ENCODE results near the gene APBA2. TPM values are rescaled to one million over a fixed set of nuclear protein-coding genes. Genes with fewer than 3 reads are reported as not detected.
"Not testable (repeated sequence)": the region's sequence is repeated elsewhere in the genome, so short reads cannot be mapped to it uniquely, and the experiment has no call there.

APBA2 gene
- total RNA-seq, 1 experiment from 2014 or later, result 0.31 TPM

DNA sequence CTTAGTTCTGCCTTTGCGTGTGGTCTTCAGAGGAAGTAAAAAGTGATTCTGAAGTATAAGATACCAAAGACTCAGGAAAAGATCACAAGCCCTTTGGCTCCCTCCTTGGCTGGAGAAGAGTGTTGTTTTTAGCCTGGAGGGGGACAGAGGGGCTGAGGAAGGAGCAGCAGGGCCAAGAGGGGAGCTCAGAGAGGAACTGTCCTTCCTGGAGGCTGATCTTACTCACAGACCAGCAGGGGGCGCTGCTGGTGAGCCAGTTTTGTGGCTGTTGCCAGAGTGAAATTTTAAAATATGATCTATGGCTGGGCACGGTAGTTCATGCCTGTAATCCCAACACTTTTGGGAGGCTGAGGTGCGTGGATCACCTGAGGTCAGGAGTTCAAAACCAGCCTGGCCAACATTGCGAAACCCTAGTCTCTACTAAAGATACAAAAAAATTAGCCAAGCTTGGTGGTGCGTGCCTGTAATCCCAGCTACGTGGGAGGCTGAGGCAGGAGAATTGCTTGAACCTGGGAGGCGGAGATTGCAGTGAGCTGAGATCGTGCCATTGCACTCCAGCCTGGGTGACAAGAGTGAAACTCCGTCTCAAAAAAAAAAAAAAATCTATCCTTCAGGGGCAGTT, 216.5 kb downstream of the APBA2 start:
- H3K36me3 ChIP-seq (ENCODE audit: control insufficient read depth, insufficient read depth, low read length); BruUV-seq (replicated peaks); in situ Hi-C loops (cut with HindIII; ENCODE audit: low pct_unique_long_range_greater_than_20kb, low sequenced_read_pairs); H3K9me3 ChIP-seq (ENCODE audit: control insufficient read depth, insufficient read depth, low read depth, low read length); H3K27ac ChIP-seq (ENCODE audit: low read length); intact Hi-C loops (cut with micrococcal nuclease; ENCODE audit: unreplicated experiment); H3K4me1 ChIP-seq (ENCODE audit: control insufficient read depth, insufficient read depth, low read length); H3K4me3 ChIP-seq (ENCODE audit: low read depth in 2 of 2, low read length in 2 of 2); H3K27me3 ChIP-seq (ENCODE audit: control insufficient read depth, insufficient read depth, low read length): not testable (repeated sequence)
- POLR2A ChIA-PET, result interaction anchor here (0.7 kb wide), 1 partner anchor 12 kb away, joined by 4 read pairs; no protein-coding TSS in a partner anchor
- peak; percentile 94 for TF ChIP-seq CTCF (IDR thresholded peaks at IDR 0.05)
- CTCF ChIA-PET, result interaction anchor here (0.5 to 1.3 kb wide), 8 partner anchors 9 to 1814 kb away, joined by 3 to 6 read pairs (median 3); no protein-coding TSS in a partner anchor
- peak; percentile 17 for DNase-seq (ENCODE audit: low read depth, low spot score)
- ATAC-seq, result 0 out of 2 replicates have a peak, but pooled peaks have one; percentile 60

- CTCF ChIA-PET, result interaction anchor here (0.7 to 1.3 kb wide), 4 partner anchors 9 to 29 kb away, joined by 3 to 5 read pairs (median 4); no protein-coding TSS in a partner anchor
- TF ChIP-seq SIN3A (IDR thresholded peaks at IDR 0.05; ENCODE audit: borderline replicate concordance, insufficient read depth, low read depth, low read length) (no peak), CTCF (IDR thresholded peaks at IDR 0.05) (no peak), POLR2AphosphoS5 (IDR thresholded peaks at IDR 0.05; ENCODE audit: low read depth, low read length) (no peak), TCF7L2 (IDR thresholded peaks at IDR 0.05; ENCODE audit: low read depth, low read length) (no peak)
- TF ChIP-seq, protein P1, sequence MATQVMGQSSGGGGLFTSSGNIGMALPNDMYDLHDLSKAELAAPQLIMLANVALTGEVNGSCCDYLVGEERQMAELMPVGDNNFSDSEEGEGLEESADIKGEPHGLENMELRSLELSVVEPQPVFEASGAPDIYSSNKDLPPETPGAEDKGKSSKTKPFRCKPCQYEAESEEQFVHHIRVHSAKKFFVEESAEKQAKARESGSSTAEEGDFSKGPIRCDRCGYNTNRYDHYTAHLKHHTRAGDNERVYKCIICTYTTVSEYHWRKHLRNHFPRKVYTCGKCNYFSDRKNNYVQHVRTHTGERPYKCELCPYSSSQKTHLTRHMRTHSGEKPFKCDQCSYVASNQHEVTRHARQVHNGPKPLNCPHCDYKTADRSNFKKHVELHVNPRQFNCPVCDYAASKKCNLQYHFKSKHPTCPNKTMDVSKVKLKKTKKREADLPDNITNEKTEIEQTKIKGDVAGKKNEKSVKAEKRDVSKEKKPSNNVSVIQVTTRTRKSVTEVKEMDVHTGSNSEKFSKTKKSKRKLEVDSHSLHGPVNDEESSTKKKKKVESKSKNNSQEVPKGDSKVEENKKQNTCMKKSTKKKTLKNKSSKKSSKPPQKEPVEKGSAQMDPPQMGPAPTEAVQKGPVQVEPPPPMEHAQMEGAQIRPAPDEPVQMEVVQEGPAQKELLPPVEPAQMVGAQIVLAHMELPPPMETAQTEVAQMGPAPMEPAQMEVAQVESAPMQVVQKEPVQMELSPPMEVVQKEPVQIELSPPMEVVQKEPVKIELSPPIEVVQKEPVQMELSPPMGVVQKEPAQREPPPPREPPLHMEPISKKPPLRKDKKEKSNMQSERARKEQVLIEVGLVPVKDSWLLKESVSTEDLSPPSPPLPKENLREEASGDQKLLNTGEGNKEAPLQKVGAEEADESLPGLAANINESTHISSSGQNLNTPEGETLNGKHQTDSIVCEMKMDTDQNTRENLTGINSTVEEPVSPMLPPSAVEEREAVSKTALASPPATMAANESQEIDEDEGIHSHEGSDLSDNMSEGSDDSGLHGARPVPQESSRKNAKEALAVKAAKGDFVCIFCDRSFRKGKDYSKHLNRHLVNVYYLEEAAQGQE (IDR thresholded peaks at IDR 0.05; ENCODE audit: insufficient read depth in 1 of 2, low read depth in 2 of 2, low read length in 1 of 2), result no peak
- intact Hi-C loops (cut with micrococcal nuclease; ENCODE audit: unreplicated experiment) (no loop called here), in situ Hi-C loops (cut with HindIII; ENCODE audit: low pct_unique_long_range_greater_than_20kb, low sequenced_read_pairs) (no loop called here)
- POLR2A ChIA-PET, result no interaction called here
- H3K27me3 ChIP-seq (ENCODE audit: control insufficient read depth, insufficient read depth, low read length), result no peaks in the 10 kb centered on the region
- H3K27ac ChIP-seq (ENCODE audit: low read length), result no peak overlapping the region
- peak; percentile 36 for ATAC-seq
- no peaks in the 10 kb centered on the region for H3K9me3 ChIP-seq (ENCODE audit: control insufficient read depth, insufficient read depth, low read depth, low read length)
- peak overlapping the region in 1 of 2 experiments; percentile 14; a peak in 1 of 4 replicates for H3K4me3 ChIP-seq (ENCODE audit: low read depth in 2 of 2, low read length in 2 of 2)
- DNase-seq (ENCODE audit: low read depth, low spot score), result no peak
- H3K36me3 ChIP-seq (ENCODE audit: control insufficient read depth, insufficient read depth, low read length), result no peaks in the 10 kb centered on the region
- H3K4me1 ChIP-seq (ENCODE audit: control insufficient read depth, insufficient read depth, low read length), result no peaks in the 10 kb centered on the region
- BruUV-seq (replicated peaks), result no TSS peak
These were observed 217.4 kb downstream of the APBA2 start for GRCh38 chr15:29102911-29103823.
